K562 (cell line): ENCODE measurements around the gene IZUMO4. TPM values are rescaled to one million over a fixed set of nuclear protein-coding genes. Genes with fewer than 3 reads are reported as not detected.

Experiments used
- TOE1 ChIP-seq, 2 experiments: fragments of 450-650 bp in 1 of 2; sonication (generic) in 1 of 2; formaldehyde crosslinking in 1 of 2; IDR thresholded peaks; 2 replicates each; pipeline versions ENCODE4 v1.7.1 to v1.8.0; 2016 to 2022; ENCODE audit warnings: borderline replicate concordance in 2 of 2, mild to moderate bottlenecking in 2 of 2, antibody characterized with exemption in 1 of 2, inconsistent platforms in 1 of 2, low read depth in 1 of 2, missing genetic modification reagents in 1 of 2, moderate library complexity in 1 of 2
- polyA plus RNA-seq, 8 experiments: library from polyadenylated mRNA; depleted of rRNA in 4 of 8; stranded (reverse) in 5 of 8; unstranded in 3 of 8; fragments of >200 nt; fragmentation: Nextera tagmentation in 2 of 8; fragmentation: Illumina TruSeq in 1 of 8; extraction: Ambion mirVana in 2 of 8; extraction: Trizol in 1 of 8; gene quantifications; 2 replicates each; pipeline versions ENCODE4 v1.2.1 to v1.2.3, GENCODE V29; 2011 to 2014; ENCODE audit warnings: inconsistent platforms in 1 of 8, missing spikeins in 1 of 8
- total RNA-seq, 7 experiments: library from RNA; depleted of rRNA in 6 of 7; stranded (reverse); fragments of >200 nt in 6 of 7; fragmentation: Illumina TruSeq in 2 of 7; extraction: Trizol in 2 of 7; gene quantifications; 2 replicates each; pipeline versions ENCODE4 v1.2.1 to v1.2.3, GENCODE V29; 2011 to 2021; ENCODE audit warnings: low replicate concordance in 1 of 7
- TF ChIP-seq, protein P1 (sequence below): fragments of 200-800 bp; sonication (Bioruptor generic); IDR thresholded peaks from 2 replicates; pipeline ENCODE4 v1.6.1; 2016; ENCODE audit warnings: missing genetic modification characterization, missing compliant biosample characterization

Gene IZUMO4
- total and polyA plus RNA-seq, 9 of the 15 experiments (the other 6 are each of a cell fraction or from before 2014, with no cell fraction given): 0.07 to 3.9 (median 1.2) TPM

DNA sequence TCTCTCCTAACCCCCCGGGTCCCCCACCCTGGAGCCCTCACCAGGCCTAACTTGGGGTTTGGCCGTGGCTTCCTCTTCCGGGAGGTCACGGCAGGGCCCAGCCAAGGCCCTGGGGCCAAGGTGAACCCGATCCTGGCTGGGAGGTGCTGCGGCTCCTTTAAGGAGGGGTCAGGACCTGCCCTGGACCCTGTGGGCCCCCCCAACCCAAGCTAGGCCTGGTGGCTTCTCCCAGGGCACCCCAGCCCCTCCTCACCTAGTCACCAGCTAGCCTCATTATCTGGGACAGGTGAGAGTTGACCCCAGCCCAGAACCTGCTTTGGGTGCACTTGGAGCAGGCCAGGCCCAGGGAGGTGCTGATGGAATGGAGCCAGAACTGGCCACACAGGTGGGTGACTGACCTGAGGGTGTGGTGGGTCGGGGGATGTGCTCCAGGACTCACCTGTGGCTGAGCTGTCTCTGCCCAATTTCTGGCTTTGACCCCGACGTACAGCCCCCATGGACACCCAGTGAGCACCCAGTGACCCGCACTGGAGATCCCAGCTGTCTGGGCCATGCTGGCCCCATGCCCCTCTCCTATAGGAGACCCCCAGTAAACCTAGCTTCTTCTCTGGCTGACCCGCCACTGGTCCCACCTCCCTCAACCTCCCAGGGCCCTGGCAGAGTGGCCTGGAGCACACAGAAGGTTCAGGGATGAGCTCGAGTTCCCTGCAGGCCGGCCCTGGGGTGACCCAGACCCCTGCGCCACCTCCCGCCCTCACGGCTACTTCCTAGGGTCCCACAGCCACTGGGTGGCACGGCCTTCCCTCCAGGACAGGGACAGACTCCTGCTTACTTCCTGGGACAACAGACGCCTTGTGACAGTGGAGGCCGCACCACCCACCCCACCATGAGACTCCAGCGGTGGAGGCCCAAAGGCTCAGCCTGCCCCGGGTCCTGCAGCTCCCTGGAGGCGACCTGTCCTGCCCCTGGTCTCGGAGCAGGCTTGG lies 38.9 kb upstream of the IZUMO4 start (continued):
- TF ChIP-seq, protein P1, sequence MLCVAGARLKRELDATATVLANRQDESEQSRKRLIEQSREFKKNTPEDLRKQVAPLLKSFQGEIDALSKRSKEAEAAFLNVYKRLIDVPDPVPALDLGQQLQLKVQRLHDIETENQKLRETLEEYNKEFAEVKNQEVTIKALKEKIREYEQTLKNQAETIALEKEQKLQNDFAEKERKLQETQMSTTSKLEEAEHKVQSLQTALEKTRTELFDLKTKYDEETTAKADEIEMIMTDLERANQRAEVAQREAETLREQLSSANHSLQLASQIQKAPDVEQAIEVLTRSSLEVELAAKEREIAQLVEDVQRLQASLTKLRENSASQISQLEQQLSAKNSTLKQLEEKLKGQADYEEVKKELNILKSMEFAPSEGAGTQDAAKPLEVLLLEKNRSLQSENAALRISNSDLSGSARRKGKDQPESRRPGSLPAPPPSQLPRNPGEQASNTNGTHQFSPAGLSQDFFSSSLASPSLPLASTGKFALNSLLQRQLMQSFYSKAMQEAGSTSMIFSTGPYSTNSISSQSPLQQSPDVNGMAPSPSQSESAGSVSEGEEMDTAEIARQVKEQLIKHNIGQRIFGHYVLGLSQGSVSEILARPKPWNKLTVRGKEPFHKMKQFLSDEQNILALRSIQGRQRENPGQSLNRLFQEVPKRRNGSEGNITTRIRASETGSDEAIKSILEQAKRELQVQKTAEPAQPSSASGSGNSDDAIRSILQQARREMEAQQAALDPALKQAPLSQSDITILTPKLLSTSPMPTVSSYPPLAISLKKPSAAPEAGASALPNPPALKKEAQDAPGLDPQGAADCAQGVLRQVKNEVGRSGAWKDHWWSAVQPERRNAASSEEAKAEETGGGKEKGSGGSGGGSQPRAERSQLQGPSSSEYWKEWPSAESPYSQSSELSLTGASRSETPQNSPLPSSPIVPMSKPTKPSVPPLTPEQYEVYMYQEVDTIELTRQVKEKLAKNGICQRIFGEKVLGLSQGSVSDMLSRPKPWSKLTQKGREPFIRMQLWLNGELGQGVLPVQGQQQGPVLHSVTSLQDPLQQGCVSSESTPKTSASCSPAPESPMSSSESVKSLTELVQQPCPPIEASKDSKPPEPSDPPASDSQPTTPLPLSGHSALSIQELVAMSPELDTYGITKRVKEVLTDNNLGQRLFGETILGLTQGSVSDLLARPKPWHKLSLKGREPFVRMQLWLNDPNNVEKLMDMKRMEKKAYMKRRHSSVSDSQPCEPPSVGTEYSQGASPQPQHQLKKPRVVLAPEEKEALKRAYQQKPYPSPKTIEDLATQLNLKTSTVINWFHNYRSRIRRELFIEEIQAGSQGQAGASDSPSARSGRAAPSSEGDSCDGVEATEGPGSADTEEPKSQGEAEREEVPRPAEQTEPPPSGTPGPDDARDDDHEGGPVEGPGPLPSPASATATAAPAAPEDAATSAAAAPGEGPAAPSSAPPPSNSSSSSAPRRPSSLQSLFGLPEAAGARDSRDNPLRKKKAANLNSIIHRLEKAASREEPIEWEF (CRISPR knock-in tag): no peak
- TF ChIP-seq TOE1 (IDR thresholded peaks at IDR 0.05; ENCODE audit: borderline replicate concordance) (no peak), TOE1 (CRISPR knock-in tag; IDR thresholded peaks at IDR 0.05; ENCODE audit: borderline replicate concordance, low read depth) (no peak)
